ENCODE results near the gene C12orf54.
"Not testable (repeated sequence)": the region's sequence is repeated elsewhere in the genome, so short reads cannot be mapped to it uniquely, and the experiment has no call there.

C12orf54 gene

GRCh38 chr12:48508987-48509386 lies 26.7 kb downstream of the C12orf54 start:
- no peak for DNase-seq (ENCODE audit: low read depth, low spot score)

DNA sequence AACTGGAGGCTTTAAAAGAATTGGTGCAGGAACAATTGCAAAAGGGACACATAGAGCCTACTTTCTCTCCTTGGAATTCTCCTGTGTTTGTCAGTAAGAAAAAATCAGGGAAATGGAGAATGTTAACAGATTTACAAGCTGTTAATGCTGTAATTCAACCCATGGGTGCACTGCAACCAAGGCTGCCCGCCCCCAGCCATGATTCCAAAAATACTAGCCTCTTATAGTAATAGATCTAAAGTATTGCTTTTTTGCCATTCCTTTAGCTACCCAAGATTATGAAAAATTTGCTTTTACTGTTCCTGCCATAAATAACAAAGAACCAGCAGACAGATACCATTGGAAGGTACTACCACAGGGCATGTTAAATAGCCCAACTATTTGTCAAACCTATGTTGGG lies 27.8 kb downstream of the C12orf54 start:
- no peak for DNase-seq (ENCODE audit: low read depth, low spot score)

GRCh38 chr12:48512855-48513254 lies 30.6 kb downstream of the C12orf54 start:
- no peak for DNase-seq (ENCODE audit: low read depth, low spot score)

DNA sequence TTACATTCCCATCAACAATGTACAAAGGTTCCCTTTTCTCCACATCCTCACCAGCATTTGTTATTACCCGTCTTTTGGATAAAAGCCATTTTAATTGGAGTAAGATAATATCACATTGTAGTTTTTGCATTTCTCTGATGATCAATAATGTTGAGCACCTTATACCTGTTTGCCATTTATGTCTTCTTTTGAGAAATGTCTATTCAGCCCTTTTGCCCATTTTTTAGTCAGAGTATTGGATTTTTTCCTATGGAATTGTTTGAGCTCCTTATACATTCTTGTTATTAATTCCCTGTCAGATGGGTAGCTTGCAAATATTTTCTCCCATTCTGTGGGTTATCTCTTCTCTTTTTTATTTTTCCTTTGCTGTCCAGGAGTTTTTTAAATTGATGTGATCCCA lies 32.4 kb downstream of the C12orf54 start:
- no peak for DNase-seq (ENCODE audit: low read depth, low spot score)

DNA sequence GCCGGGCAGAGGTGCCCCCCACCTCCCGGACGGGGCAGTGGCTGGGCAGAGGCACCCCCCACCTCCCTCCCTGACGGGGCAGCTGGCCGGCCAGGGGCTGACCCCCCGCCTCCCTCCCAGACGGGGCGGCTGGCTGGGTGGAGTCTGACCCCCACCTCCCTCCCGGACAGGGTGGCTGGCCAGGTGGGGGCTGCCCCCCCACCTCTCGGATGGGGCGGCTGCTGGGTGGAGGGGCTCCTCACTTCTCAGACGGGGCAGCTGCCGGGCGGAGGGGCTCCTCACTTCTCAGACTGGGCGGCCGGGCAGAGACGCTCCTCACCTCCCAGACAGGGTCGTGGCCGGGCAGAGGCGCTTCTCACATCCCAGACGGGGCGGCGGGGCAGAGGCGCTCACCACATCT lies 38.1 kb downstream of the C12orf54 start:
- not testable (repeated sequence) for DNase-seq (ENCODE audit: low read depth, low spot score)

GRCh38 chr12:48525332-48525731 lies 43.0 kb downstream of the C12orf54 start, which contains the start of gene OR8S1:
TSS of gene OR8S1 (plus strand) at chr12:48525632. CDS start at chr12:48525632, 0 bp downstream.
- no peak for DNase-seq (ENCODE audit: low read depth, low spot score)

DNA sequence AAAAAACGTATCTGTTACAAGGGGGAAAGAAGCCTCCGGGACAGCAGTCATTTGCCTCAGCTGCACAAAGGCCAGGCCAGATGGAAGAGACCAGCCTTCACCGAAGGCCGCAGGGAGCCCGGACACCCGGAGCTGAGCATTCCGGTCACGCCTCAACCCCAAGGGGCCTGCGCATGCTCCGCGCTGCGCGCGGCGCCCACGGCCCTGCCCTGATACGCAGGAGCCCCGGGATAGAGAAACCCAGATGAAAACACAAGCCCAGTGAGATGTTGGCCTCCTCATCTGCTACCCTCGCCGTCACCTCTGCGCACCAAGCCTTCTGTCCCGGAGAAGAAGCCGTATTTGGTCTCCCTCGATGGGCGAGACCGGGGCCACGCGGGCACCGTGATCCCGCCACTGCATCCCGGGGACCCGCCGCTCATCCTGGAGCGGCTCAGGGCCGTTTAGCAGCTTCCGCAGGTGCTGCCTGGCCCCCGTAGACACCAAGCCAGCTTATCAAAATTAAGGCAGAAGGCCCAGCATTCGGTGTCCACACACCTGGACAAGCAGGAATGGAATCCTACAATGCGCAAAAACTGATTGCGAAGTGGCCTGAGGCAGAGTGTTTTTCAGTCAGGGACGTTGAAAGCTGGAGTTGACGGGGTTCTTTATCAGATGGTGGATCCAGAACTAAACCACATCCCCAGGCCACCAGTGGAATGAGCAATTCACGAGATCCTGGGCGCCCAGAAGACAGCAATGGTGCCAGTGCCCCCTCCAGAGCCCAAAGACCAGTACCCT lies 45.8 kb downstream of the C12orf54 start:
- no peak for DNase-seq (ENCODE audit: low read depth, low spot score)

DNA sequence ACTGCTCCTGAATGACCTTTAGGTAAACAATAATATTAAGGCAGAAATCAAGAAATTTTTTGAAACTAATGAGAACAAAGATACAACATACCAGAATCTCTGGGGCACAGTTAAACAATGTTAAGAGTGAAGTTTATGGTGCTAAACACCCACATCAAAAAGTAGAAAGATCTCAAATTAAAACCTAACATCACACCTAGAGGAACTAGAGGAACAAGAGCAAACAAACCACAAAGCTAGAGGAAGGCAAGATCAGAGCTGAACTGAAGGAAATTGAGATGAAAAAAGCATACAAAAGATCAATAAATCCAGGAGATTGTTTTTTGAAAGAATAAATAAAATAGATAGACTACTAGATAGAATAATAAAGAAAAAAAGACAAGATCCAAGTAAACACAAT lies 50.3 kb downstream of the C12orf54 start:
- no peak for DNase-seq (ENCODE audit: low read depth, low spot score)

GRCh38 chr12:48536602-48537001 lies 54.3 kb downstream of the C12orf54 start:
- no peak for DNase-seq (ENCODE audit: low read depth, low spot score)

DNA sequence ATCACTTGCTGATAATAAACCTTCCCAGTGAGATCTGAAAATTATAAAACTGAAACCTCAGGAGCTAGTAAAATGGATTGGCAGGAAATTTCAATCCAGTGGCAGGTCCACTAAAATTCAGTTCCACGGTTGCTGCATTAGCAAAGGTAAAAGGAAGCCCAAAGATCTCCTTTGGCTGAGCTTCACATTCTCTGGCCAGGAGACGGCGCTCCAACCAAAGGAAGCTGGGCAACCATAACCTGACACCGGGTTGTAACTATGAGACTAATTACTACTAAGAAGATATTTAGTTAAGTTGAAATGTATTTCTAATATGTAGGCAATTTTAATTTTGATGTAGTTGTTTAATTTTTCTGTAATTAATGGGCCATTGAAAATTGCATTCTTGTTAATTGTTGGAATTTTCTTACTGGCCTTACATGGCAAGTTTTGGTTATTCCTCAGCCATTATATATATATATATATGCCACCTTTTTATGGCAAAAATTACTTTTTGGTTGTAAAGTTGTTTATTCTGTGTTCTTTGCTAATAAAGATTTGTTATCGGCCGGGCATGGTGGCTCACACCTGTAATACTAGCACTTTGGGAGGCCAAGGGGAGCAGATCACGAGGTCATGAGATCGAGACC lies 60.1 kb downstream of the C12orf54 start:
- no peak for DNase-seq (ENCODE audit: low read depth, low spot score)

DNA sequence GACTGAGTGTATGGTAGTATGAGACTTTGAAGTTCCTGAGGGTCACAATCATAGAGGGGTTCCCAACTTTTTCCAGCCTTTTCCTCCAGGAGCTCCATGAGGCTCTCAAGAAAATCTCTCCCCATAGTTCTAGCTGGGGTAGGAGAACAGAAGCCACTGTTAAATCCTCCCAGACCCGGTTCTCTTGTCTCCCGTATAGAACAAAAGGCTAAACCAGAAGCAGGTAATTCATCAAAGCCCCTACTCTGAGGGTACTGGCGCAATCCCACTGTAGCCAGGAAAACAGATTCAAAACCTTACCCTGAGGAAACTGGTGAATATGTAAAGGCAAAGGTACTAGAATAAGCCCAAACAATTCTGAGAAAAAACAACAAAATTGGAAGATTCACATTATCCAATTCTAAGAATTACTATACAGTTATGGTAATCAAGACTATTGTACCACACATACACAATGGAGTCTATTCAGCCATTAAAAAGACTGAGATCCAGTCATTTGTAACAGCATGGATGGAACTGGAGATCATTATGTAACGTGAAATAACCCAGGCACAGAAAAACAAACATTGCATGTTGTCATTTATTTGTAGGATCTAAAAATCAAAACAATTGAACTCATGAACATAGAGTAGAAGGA lies 63.7 kb downstream of the C12orf54 start:
- no peak for DNase-seq (ENCODE audit: low read depth, low spot score)

Data from brain pericyte (primary cell).